ENCODE data around the gene JAGN1. TPM values are rescaled to one million over a fixed set of nuclear protein-coding genes. Genes with fewer than 3 reads are reported as not detected.
"Not testable (repeated sequence)": the region's sequence is repeated elsewhere in the genome, so short reads cannot be mapped to it uniquely, and the experiment has no call there.

JAGN1 gene
- total RNA-seq, 1 donor from 2014 or later = 35.5 TPM

DNA sequence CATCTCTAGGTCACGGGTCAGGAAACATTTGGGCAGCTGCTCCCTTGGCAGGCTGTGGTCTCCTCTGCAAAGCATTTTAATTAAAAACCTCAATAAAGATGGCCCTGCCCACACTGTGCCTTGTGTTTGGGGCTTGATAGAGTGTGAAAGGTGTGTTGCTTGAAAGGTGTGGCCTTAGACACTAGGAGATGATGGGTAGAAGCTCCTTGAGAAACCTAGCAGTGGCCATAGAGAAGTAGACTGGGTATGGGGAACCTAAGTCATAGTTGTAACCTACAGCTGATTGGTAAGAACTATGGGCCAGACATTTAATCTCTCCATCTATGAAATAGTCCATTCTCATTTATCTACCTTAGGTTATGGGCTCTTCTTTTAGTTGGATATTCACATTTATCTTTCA, 3.3 kb downstream of the JAGN1 start:
- no peak for TF ChIP-seq CTCF (IDR thresholded peaks at IDR 0.05; ENCODE audit: insufficient read depth, low read length, severe bottlenecking)
- Histone ChIP-seq H3K27me3 (ENCODE audit: control insufficient read depth, insufficient read depth, low read length) (no peaks in the 10 kb centered on the region), H3K36me3 (ENCODE audit: control insufficient read depth, insufficient read depth, low read length) (peaks cover 4% of the 10 kb centered on the region), H3K4me3 (ENCODE audit: low read depth, low read length) (no peak overlapping the region)
- FAIRE-seq (no peak), DNase-seq (ENCODE audit: low read depth) (no peak)

DNA sequence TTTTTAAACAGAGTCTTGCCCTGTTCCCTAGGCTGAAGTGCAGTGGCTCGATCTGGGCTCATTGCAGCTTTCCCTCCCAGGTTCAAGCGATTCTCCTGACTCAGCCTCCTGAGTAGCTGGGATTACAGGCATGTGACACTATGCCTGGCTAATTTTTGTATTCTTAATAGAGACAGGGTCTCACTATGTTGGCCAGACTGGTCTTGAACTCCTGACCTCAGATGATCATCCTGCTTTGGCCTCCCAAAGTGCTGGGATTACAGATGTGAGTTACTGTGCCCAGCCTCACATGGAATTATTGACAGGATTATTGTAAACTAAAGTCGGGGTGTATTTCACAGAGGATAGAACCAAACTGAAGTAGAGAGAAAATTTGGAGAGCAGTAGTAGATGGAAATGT, 5.3 kb downstream of the JAGN1 start:
- not testable (repeated sequence) for FAIRE-seq; H3K27me3 ChIP-seq (ENCODE audit: control insufficient read depth, insufficient read depth, low read length); H3K4me3 ChIP-seq (ENCODE audit: low read depth, low read length); H3K36me3 ChIP-seq (ENCODE audit: control insufficient read depth, insufficient read depth, low read length); DNase-seq (ENCODE audit: low read depth)

GRCh38 chr3:9896755-9897407, 6.5 kb downstream of the JAGN1 start:
- H3K27me3 ChIP-seq (ENCODE audit: control insufficient read depth, insufficient read depth, low read length); H3K36me3 ChIP-seq (ENCODE audit: control insufficient read depth, insufficient read depth, low read length); FAIRE-seq; H3K4me3 ChIP-seq (ENCODE audit: low read depth, low read length): not testable (repeated sequence)
- peak; percentile 69 for DNase-seq (ENCODE audit: low read depth)

GRCh38 chr3:9897408-9898372, 7.3 kb downstream of the JAGN1 start:
- H3K4me3 ChIP-seq (ENCODE audit: low read depth, low read length) = no peak overlapping the region
- no peak for FAIRE-seq
- no peak for TF ChIP-seq CTCF (IDR thresholded peaks at IDR 0.05; ENCODE audit: insufficient read depth, low read length, severe bottlenecking)
- peak; percentile 96 for DNase-seq (ENCODE audit: low read depth)
- no peaks in the 10 kb centered on the region for H3K27me3 ChIP-seq (ENCODE audit: control insufficient read depth, insufficient read depth, low read length)
- peaks cover 4% of the 10 kb centered on the region for H3K36me3 ChIP-seq (ENCODE audit: control insufficient read depth, insufficient read depth, low read length)

DNA sequence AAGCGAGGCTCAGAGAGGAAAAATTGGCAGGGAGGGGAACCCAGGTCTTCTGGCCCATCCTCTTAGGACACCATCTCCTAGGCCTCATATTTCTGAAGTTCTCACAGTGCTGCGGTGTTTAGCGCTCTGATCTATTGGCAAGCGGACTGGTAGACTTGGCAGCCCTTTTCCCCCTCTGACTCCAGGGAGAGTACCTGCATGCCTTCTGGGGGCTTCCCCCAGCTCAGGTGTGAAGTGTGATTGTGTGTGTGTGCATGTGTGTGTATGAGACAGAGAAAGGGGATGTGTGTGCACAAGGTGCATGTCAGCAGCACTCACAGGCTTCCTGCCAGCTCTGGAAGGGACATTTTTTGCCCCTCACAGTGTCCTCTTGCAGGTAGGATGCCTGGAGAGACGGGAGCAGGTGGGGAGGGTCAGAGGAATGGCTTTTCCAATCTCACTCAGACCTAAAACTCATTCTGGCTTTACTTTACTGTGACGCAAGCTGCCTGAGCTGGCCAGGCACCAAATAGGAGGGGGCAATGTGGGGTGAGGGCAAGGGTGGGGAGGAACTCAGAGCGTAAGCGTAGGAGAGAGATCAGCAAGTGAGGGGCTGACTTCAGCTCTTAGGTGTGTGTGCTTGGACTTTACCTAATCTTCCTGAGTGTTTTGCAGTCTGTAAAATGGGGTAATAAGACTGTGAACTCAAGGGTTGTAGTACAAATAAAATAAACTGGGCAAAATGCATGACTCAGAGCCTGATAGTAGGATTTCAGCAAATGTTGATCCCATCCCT, 8.2 kb downstream of the JAGN1 start:
- FAIRE-seq (no peak), DNase-seq (ENCODE audit: low read depth) (peak; percentile 50)

DNA sequence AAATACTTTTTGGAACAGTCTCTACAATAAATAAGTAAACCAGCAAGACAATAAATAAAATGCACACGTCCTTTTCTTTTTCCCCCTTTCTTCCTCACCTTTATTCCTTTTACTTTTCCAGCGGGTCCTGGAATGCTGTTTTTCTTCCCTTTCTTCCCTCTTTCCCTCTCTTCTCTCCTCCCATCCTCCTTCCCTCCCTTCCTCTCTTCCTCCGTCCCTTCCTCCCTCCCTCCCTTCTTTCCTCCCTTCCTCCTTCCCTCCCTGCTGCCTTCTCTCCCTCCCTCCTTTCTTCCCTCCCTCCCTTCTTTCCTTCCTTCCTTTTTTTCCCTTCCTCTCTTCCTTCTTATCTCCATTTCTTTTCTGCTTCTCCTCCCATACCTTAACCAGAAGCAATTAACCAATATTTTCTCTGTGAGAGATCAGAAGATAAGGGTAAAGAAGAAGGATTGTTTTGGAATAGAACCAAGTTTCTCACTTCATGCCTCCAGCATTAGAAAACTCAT, 8.9 kb downstream of the JAGN1 start:
- TF ChIP-seq CTCF (IDR thresholded peaks at IDR 0.05; ENCODE audit: insufficient read depth, low read length, severe bottlenecking) = no peak
- Histone ChIP-seq H3K36me3 (ENCODE audit: control insufficient read depth, insufficient read depth, low read length) (no peaks in the 10 kb centered on the region), H3K4me3 (ENCODE audit: low read depth, low read length) (no peak overlapping the region), H3K27me3 (ENCODE audit: control insufficient read depth, insufficient read depth, low read length) (no peaks in the 10 kb centered on the region)
- DNase-seq (ENCODE audit: low read depth) (no peak), FAIRE-seq (no peak)

More for the DNA sequence above, 8.2 kb downstream of the JAGN1 start:
- TF ChIP-seq CTCF (IDR thresholded peaks at IDR 0.05; ENCODE audit: insufficient read depth, low read length, severe bottlenecking) = no peak
- Histone ChIP-seq H3K36me3 (ENCODE audit: control insufficient read depth, insufficient read depth, low read length) (no peaks in the 10 kb centered on the region), H3K27me3 (ENCODE audit: control insufficient read depth, insufficient read depth, low read length) (no peaks in the 10 kb centered on the region), H3K4me3 (ENCODE audit: low read depth, low read length) (no peak overlapping the region)

DNA sequence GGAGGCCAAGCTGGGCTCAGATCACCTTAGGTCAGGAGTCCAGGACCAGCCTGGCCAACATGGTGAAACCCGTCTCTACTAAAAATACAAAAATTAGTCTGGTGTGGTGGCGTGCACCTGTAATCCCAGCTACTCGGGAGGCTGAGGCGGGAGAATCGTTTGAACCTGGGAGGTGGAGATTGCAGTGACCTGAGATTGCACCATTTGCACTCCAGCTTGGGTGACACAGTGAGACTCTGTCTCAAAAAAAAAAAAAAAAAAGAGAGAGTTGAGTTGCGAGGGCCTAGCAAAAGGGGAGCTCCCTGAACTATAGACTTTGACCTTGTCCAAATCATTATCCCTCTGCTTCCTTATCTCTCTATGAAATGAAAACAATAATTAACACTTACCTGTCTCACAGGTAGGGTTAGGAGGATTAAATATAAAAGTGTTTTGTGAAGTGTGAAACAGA, 10.6 kb downstream of the JAGN1 start:
- FAIRE-seq; H3K4me3 ChIP-seq (ENCODE audit: low read depth, low read length); H3K36me3 ChIP-seq (ENCODE audit: control insufficient read depth, insufficient read depth, low read length): not testable (repeated sequence)

More for the DNA sequence above, 10.6 kb downstream of the JAGN1 start:
- not testable (repeated sequence) for H3K27me3 ChIP-seq (ENCODE audit: control insufficient read depth, insufficient read depth, low read length); DNase-seq (ENCODE audit: low read depth)

All from bronchial epithelial cell (primary cell).